Mesenchymal stem cell (in vitro differentiated cells and primary cell): Measurements from ENCODE around the gene PDS5A.
"Not testable (repeated sequence)": the region's sequence is repeated elsewhere in the genome, so short reads cannot be mapped to it uniquely, and the experiment has no call there.

Source experiments
- DNase-seq: peaks from one replicate; pipeline ENCODE4 v3.0.0-alpha.2; 2013
- H2AFZ ChIP-seq: one replicate; pipeline ENCODE4 v1.6.1; 2013; ENCODE audit warnings: low read depth, mild to moderate bottlenecking, control low read depth, inconsistent platforms, low read length, moderate library complexity
- H2AK5ac ChIP-seq: 2 replicates; pipeline ENCODE4 v1.6.1; 2013; ENCODE audit warnings: low read length, moderate library complexity, mild to moderate bottlenecking, inconsistent platforms; ENCODE audit not compliant: severe bottlenecking
- H2BK120ac ChIP-seq: one replicate; pipeline ENCODE4 v1.6.1; 2013; ENCODE audit warnings: low read depth, mild to moderate bottlenecking, inconsistent platforms, low read length, moderate library complexity
- H2BK12ac ChIP-seq, 2 experiments: one replicate each; pipeline ENCODE4 v1.6.1; 2013; ENCODE audit warnings: inconsistent platforms in 2 of 2, low read length in 2 of 2, mild to moderate bottlenecking in 2 of 2, moderate library complexity in 2 of 2, control low read depth in 1 of 2
- H2BK15ac ChIP-seq: one replicate; pipeline ENCODE4 v1.6.1; 2013; ENCODE audit warnings: mild to moderate bottlenecking, low read depth, inconsistent platforms; ENCODE audit not compliant: poor library complexity, severe bottlenecking
- H2BK5ac ChIP-seq: 2 replicates; pipeline ENCODE4 v1.6.1; 2013; ENCODE audit warnings: low read depth, mild to moderate bottlenecking, low read length, control low read depth, inconsistent platforms; ENCODE audit not compliant: poor library complexity, severe bottlenecking
- H3K14ac ChIP-seq, 2 experiments: one replicate each; pipeline ENCODE4 v1.6.1; 2013; ENCODE audit warnings: inconsistent platforms in 2 of 2, low read length in 2 of 2, control low read depth in 1 of 2, mild to moderate bottlenecking in 1 of 2, moderate library complexity in 1 of 2
- H3K18ac ChIP-seq, 2 experiments: one replicate each; pipeline ENCODE4 v1.6.1; 2013; ENCODE audit warnings: inconsistent platforms in 2 of 2, low read length in 2 of 2, control low read depth in 1 of 2, low read depth in 1 of 2, mild to moderate bottlenecking in 1 of 2
- H3K23ac ChIP-seq, 2 experiments: one replicate each; pipeline ENCODE4 v1.6.1; 2013; ENCODE audit warnings: inconsistent platforms in 2 of 2, low read length in 2 of 2, mild to moderate bottlenecking in 2 of 2, moderate library complexity in 2 of 2, control low read depth in 1 of 2
- H3K27ac ChIP-seq: 2 replicates; pipeline ENCODE4 v1.5.1; 2013; ENCODE audit warnings: mild to moderate bottlenecking, moderate library complexity, low read length, control low read depth, inconsistent platforms; ENCODE audit not compliant: poor library complexity, severe bottlenecking
- H3K27me3 ChIP-seq, 2 experiments: 2 replicates each; pipeline versions ENCODE4 v1.6.1 to v1.7.0; 2013; ENCODE audit warnings: low read length in 2 of 2, mild to moderate bottlenecking in 2 of 2, moderate library complexity in 2 of 2, control low read depth in 1 of 2, inconsistent platforms in 1 of 2; ENCODE audit not compliant: control insufficient read depth in 1 of 2, insufficient read depth in 1 of 2
- H3K36me3 ChIP-seq, 2 experiments: 2 replicates each; pipeline versions ENCODE4 v1.6.1 to v1.7.0; 2013; ENCODE audit warnings: low read length in 2 of 2, control low read depth in 1 of 2, inconsistent platforms in 1 of 2, low read depth in 1 of 2, mild to moderate bottlenecking in 1 of 2; ENCODE audit not compliant: insufficient read depth in 2 of 2, control insufficient read depth in 1 of 2
- H3K4ac ChIP-seq, 2 experiments: one replicate each; pipeline ENCODE4 v1.6.1; 2013; ENCODE audit warnings: inconsistent platforms in 2 of 2, low read length in 2 of 2, mild to moderate bottlenecking in 2 of 2, moderate library complexity in 2 of 2, control low read depth in 1 of 2, low read depth in 1 of 2
- H3K4me1 ChIP-seq: 2 replicates; pipeline ENCODE4 v1.6.1; 2013; ENCODE audit warnings: low read depth, low read length, control low read depth; ENCODE audit not compliant: control insufficient read depth, insufficient read depth
- H3K4me2 ChIP-seq: 2 replicates; pipeline ENCODE4 v1.6.1; 2013; ENCODE audit warnings: low read length, mild to moderate bottlenecking, inconsistent platforms; ENCODE audit not compliant: poor library complexity, severe bottlenecking
- H3K4me3 ChIP-seq, 2 experiments: 2 replicates each; pipeline versions ENCODE4 v1.5.1 to v1.7.0; 2013; ENCODE audit warnings: low read length in 2 of 2, mild to moderate bottlenecking in 2 of 2, control low read depth in 1 of 2, low read depth in 1 of 2; ENCODE audit not compliant: insufficient read depth in 1 of 2
- H3K79me1 ChIP-seq: replicated peaks from 2 replicates; pipeline ENCODE4 v1.6.1; 2013; ENCODE audit warnings: mild to moderate bottlenecking, control low read depth, low read length, inconsistent platforms; ENCODE audit not compliant: poor library complexity, severe bottlenecking
- H3K9ac ChIP-seq: 2 replicates; pipeline ENCODE4 v1.7.0; 2013; ENCODE audit warnings: mild to moderate bottlenecking, low read length, moderate library complexity
- H3K9me3 ChIP-seq: 2 replicates; pipeline ENCODE4 v1.7.0; 2013; ENCODE audit warnings: mild to moderate bottlenecking, low read length; ENCODE audit not compliant: control insufficient read depth
- H4K8ac ChIP-seq: one replicate; pipeline ENCODE4 v1.6.1; 2013; ENCODE audit warnings: inconsistent platforms, mild to moderate bottlenecking, low read length, moderate library complexity
- H4K91ac ChIP-seq: one replicate; pipeline ENCODE4 v1.6.1; 2013; ENCODE audit warnings: mild to moderate bottlenecking, low read length, inconsistent platforms
- WGBS: methylation state at CpG from one replicate; pipeline ENCODE4 v1.1.7; 2013; ENCODE audit warnings: mixed read lengths; 5-methylcytosine and 5-hydroxymethylcytosine counted together

PDS5A gene

GRCh38 chr4:39808231-39808749 lies 169.4 kb downstream of the PDS5A start:
- no peak overlapping the region for H2BK12ac ChIP-seq
- no peaks in the 10 kb centered on the region for H3K36me3 ChIP-seq
- no peak overlapping the region for H3K14ac ChIP-seq
- H2AK5ac ChIP-seq, result no peak overlapping the region
- no peaks in the 10 kb centered on the region for H3K27me3 ChIP-seq
- H3K27ac ChIP-seq, result no peak overlapping the region
- no peak overlapping the region for H4K91ac ChIP-seq
- peaks cover 5% of the 10 kb centered on the region for H3K4me1 ChIP-seq
- no peak for DNase-seq
- no peak overlapping the region for H3K9ac ChIP-seq
- no peaks in the 10 kb centered on the region for H3K9me3 ChIP-seq
- no peak overlapping the region for H3K4ac ChIP-seq
- 98% methylated on average over 4 of the region's 8 CpGs for WGBS
- H2BK5ac ChIP-seq, result no peak overlapping the region
- no peak overlapping the region for H3K4me3 ChIP-seq
- H3K79me1 ChIP-seq, result no peaks in the 10 kb centered on the region
- H3K23ac ChIP-seq, result no peak overlapping the region
- H4K8ac ChIP-seq, result no peak overlapping the region
- no peak overlapping the region for H2BK120ac ChIP-seq
- H2AFZ ChIP-seq, result no peak overlapping the region
- H3K18ac ChIP-seq, result no peak overlapping the region
- H2BK15ac ChIP-seq, result no peak overlapping the region
- H3K4me2 ChIP-seq, result no peak overlapping the region

- Histone ChIP-seq H2AFZ (no peak overlapping the region), H3K4me3 (no peak overlapping the region), H3K27ac (no peak overlapping the region), H3K36me3 (no peaks in the 10 kb centered on the region), H4K91ac (no peak overlapping the region), H3K27me3 (no peaks in the 10 kb centered on the region), H3K4ac (no peak overlapping the region), H4K8ac (no peak overlapping the region), H3K4me1 (peaks cover 2% of the 10 kb centered on the region), H2BK15ac (no peak overlapping the region), H3K14ac (no peak overlapping the region), H3K79me1 (no peaks in the 10 kb centered on the region), H3K23ac (no peak overlapping the region), H2BK5ac (no peak overlapping the region), H3K9ac (no peak overlapping the region), H2BK12ac (no peak overlapping the region), H3K4me2 (no peak overlapping the region), H2AK5ac (no peak overlapping the region), H3K18ac (no peak overlapping the region), H2BK120ac (no peak overlapping the region), H3K9me3 (no peaks in the 10 kb centered on the region)
- WGBS, result 91% methylated on average over 4 of the region's 4 CpGs
- no peak for DNase-seq
Observed at GRCh38 chr4:39802005-39802404, 175.7 kb downstream of the PDS5A start.

GRCh38 chr4:39792976-39793375 lies 184.7 kb downstream of the PDS5A start:
- not testable (repeated sequence) for H3K23ac ChIP-seq, H3K36me3 ChIP-seq, H4K91ac ChIP-seq, H2AK5ac ChIP-seq, H2AFZ ChIP-seq, H4K8ac ChIP-seq, H2BK120ac ChIP-seq, H3K9ac ChIP-seq, H2BK12ac ChIP-seq, H3K4me1 ChIP-seq, H3K18ac ChIP-seq, H2BK5ac ChIP-seq, H3K9me3 ChIP-seq, H3K27me3 ChIP-seq, H2BK15ac ChIP-seq, H3K79me1 ChIP-seq, H3K27ac ChIP-seq, DNase-seq, H3K14ac ChIP-seq, H3K4me2 ChIP-seq, H3K4me3 ChIP-seq, H3K4ac ChIP-seq
- WGBS, result 96% methylated on average over 12 of the region's 13 CpGs

GRCh38 chr4:39792529-39792928 lies 185.2 kb downstream of the PDS5A start:
- Histone ChIP-seq H3K4me3 (no peak overlapping the region), H3K4me2 (no peak overlapping the region), H3K79me1 (no peaks in the 10 kb centered on the region), H3K18ac (no peak overlapping the region), H2BK5ac (no peak overlapping the region), H4K8ac (no peak overlapping the region), H4K91ac (no peak overlapping the region), H3K27me3 (no peaks in the 10 kb centered on the region), H3K9ac (no peak overlapping the region), H3K4ac (no peak overlapping the region), H3K4me1 (no peaks in the 10 kb centered on the region), H3K9me3 (no peaks in the 10 kb centered on the region), H3K36me3 (no peaks in the 10 kb centered on the region), H2BK120ac (no peak overlapping the region), H3K27ac (no peak overlapping the region), H2BK12ac (no peak overlapping the region), H3K23ac (no peak overlapping the region), H3K14ac (no peak overlapping the region), H2AK5ac (no peak overlapping the region), H2AFZ (no peak overlapping the region), H2BK15ac (no peak overlapping the region)
- DNase-seq, result no peak
- 100% methylated on average over 1 of the region's 3 CpGs for WGBS
